GM23248 (cell line): ENCODE measurements around the gene CRB2.

Experiments
- EZH2 ChIP-seq: fragments of 200-600 bp; sonication (generic); IDR thresholded peaks from 2 replicates; pipeline ENCODE4 v1.6.1; 2018; ENCODE audit warnings: antibody characterized with exemption, mild to moderate bottlenecking; ENCODE audit not compliant: insufficient read depth, poor library complexity, severe bottlenecking
- EZH2phosphoT487 ChIP-seq: fragments of 200-600 bp; sonication (generic); IDR thresholded peaks from 2 replicates; pipeline ENCODE4 v1.6.1; 2018; ENCODE audit warnings: antibody characterized with exemption, moderate library complexity, mild to moderate bottlenecking, low read depth; ENCODE audit not compliant: insufficient read depth

GRCh38 chr9:123339666-123340510 lies 16.1 kb upstream of the CRB2 start:
- TF ChIP-seq EZH2 (no peak), EZH2phosphoT487 (no peak)
